ENCODE results near the gene HMGN2.

GRCh38 chr1:26478988-26479387 is 6.7 kb downstream of the HMGN2 start:
- TF ChIP-seq, protein P1, sequence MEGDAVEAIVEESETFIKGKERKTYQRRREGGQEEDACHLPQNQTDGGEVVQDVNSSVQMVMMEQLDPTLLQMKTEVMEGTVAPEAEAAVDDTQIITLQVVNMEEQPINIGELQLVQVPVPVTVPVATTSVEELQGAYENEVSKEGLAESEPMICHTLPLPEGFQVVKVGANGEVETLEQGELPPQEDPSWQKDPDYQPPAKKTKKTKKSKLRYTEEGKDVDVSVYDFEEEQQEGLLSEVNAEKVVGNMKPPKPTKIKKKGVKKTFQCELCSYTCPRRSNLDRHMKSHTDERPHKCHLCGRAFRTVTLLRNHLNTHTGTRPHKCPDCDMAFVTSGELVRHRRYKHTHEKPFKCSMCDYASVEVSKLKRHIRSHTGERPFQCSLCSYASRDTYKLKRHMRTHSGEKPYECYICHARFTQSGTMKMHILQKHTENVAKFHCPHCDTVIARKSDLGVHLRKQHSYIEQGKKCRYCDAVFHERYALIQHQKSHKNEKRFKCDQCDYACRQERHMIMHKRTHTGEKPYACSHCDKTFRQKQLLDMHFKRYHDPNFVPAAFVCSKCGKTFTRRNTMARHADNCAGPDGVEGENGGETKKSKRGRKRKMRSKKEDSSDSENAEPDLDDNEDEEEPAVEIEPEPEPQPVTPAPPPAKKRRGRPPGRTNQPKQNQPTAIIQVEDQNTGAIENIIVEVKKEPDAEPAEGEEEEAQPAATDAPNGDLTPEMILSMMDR (conservative IDR thresholded peaks at IDR 0.05 in 1 of 2, IDR thresholded peaks at IDR 0.05 in 1 of 2; ENCODE audit: extremely low read depth in 1 of 2, insufficient read depth in 1 of 2, low read depth in 1 of 2, low read length in 2 of 2) = no peak
- TF ChIP-seq EZH2 (IDR thresholded peaks at IDR 0.05; ENCODE audit: borderline replicate concordance, low read length) = no peak
